HepG2 (cell line): ENCODE data around the gene MEPCE. TPM values are rescaled to one million over a fixed set of nuclear protein-coding genes. Genes with fewer than 3 reads are reported as not detected.

Experiments
- ELF4 ChIP-seq: sonication (generic); formaldehyde crosslinking; IDR thresholded peaks from 2 replicates; pipeline ENCODE4 v1.5.0; 2020; ENCODE audit warnings: missing genetic modification reagents, mild to moderate bottlenecking, moderate library complexity, borderline replicate concordance
- FOXP1 ChIP-seq, 2 experiments: fragments of 450-650 bp in 1 of 2; IDR thresholded peaks; 2 replicates each; pipeline ENCODE4 v1.6.1; 2017 to 2018; ENCODE audit warnings: antibody characterized with exemption in 1 of 2
- KAT2B ChIP-seq: fragments of 150-350 bp; IDR thresholded peaks from 2 replicates; pipeline ENCODE4 v1.6.1; 2014; ENCODE audit warnings: low read depth, low read length, borderline replicate concordance
- KLF9 ChIP-seq: IDR thresholded peaks from 2 replicates; pipeline ENCODE4 v1.6.1; 2016; ENCODE audit warnings: low read depth
- MEIS2 ChIP-seq: sonication (generic); formaldehyde crosslinking; IDR thresholded peaks from 2 replicates; pipeline ENCODE4 v1.9.0; 2021; ENCODE audit warnings: mild to moderate bottlenecking, missing genetic modification reagents
- NKX3-1 ChIP-seq: sonication (generic); formaldehyde crosslinking; IDR thresholded peaks from 2 replicates; pipeline ENCODE4 v1.5.0; 2020; ENCODE audit warnings: missing genetic modification reagents
- RBM39 ChIP-seq: fragments of 200-400 bp; formaldehyde crosslinking; IDR thresholded peaks from one replicate; pipeline ENCODE4 v1.6.1; 2018; ENCODE audit warnings: antibody characterized with exemption, mild to moderate bottlenecking, low read depth, low read length; ENCODE audit not compliant: poor library complexity, severe bottlenecking
- SCMH1 ChIP-seq: sonication (generic); formaldehyde crosslinking; IDR thresholded peaks from 2 replicates; pipeline ENCODE4 v1.9.0; 2021; ENCODE audit warnings: missing genetic modification reagents, mild to moderate bottlenecking, borderline replicate concordance
- SOX6 ChIP-seq, 2 experiments: fragments of 450-650 bp in 1 of 2; sonication (generic) in 1 of 2; formaldehyde crosslinking in 1 of 2; IDR thresholded peaks; 2 replicates each; pipeline versions ENCODE4 v1.4.0 to v1.6.1; 2017 to 2020; ENCODE audit warnings: antibody characterized with exemption in 1 of 2, mild to moderate bottlenecking in 1 of 2, missing genetic modification reagents in 1 of 2
- TBX2 ChIP-seq: sonication (generic); formaldehyde crosslinking; IDR thresholded peaks from 2 replicates; pipeline ENCODE4 v1.5.0; 2020; ENCODE audit warnings: missing genetic modification reagents, mild to moderate bottlenecking, borderline replicate concordance
- ZFX ChIP-seq: sonication (generic); formaldehyde crosslinking; IDR thresholded peaks from 2 replicates; pipeline ENCODE4 v1.4.0; 2020; ENCODE audit warnings: mild to moderate bottlenecking, low read depth, missing genetic modification reagents, moderate library complexity
- ZNF549 ChIP-seq: sonication (generic); formaldehyde crosslinking; IDR thresholded peaks from 2 replicates; pipeline ENCODE4 v1.5.0; 2020; ENCODE audit warnings: missing genetic modification reagents
- ZNF563 ChIP-seq: sonication (generic); formaldehyde crosslinking; IDR thresholded peaks from 2 replicates; pipeline ENCODE4 v1.8.0; 2022; ENCODE audit warnings: mild to moderate bottlenecking, moderate library complexity, missing genetic modification reagents
- ZSCAN9 ChIP-seq: IDR thresholded peaks from 2 replicates; pipeline ENCODE4 v1.6.1; 2016; ENCODE audit warnings: borderline replicate concordance
- polyA plus RNA-seq, 8 experiments: library from polyadenylated mRNA; depleted of rRNA in 3 of 8; stranded (reverse) in 7 of 8; unstranded in 1 of 8; fragments of >200 nt; fragmentation: Illumina TruSeq in 4 of 8; extraction: Trizol in 4 of 8; gene quantifications; 2 replicates each; pipeline versions ENCODE4 v1.2.1 to v1.2.3, GENCODE V29; 2011 to 2016; ENCODE audit warnings: low read depth in 4 of 8, missing spikeins in 1 of 8, mixed read lengths in 1 of 8; ENCODE audit not compliant: insufficient read depth in 1 of 8
- total RNA-seq, 5 experiments: library from RNA; depleted of rRNA; stranded (reverse); fragments of >200 nt; fragmentation: Illumina TruSeq; extraction: Trizol; gene quantifications; 2 replicates each; pipeline ENCODE4 v1.2.3, GENCODE V29; 2016; ENCODE audit warnings: low read depth in 1 of 5
- TF ChIP-seq, protein P1 (sequence below): sonication (generic); formaldehyde crosslinking; IDR thresholded peaks from 2 replicates; pipeline ENCODE4 v1.8.1; 2023; ENCODE audit warnings: mild to moderate bottlenecking, missing genetic modification reagents
- TF ChIP-seq, protein P2 (sequence below): sonication (generic); formaldehyde crosslinking; IDR thresholded peaks from 2 replicates; pipeline ENCODE4 v1.4.0; 2020; ENCODE audit warnings: mild to moderate bottlenecking, missing genetic modification reagents
- TF ChIP-seq, protein P3 (sequence below): sonication (generic); formaldehyde crosslinking; IDR thresholded peaks from 2 replicates; pipeline ENCODE4 v1.4.0; 2020; ENCODE audit warnings: missing genetic modification reagents
- TF ChIP-seq, protein P4 (sequence below): sonication (generic); formaldehyde crosslinking; conservative IDR thresholded peaks from 2 replicates; pipeline ENCODE4 v1.5.0; 2020; ENCODE audit warnings: missing genetic modification reagents
- TF ChIP-seq, protein P5 (sequence below): sonication (generic); formaldehyde crosslinking; conservative IDR thresholded peaks from 2 replicates; pipeline ENCODE4 v1.4.0; 2020; ENCODE audit warnings: missing genetic modification reagents

Gene MEPCE
- total and polyA plus RNA-seq, 2 of the 13 experiments (the other 11 are each of a cell fraction or from before 2014, with no cell fraction given): 12.3 to 26.0 TPM

GRCh38 chr7:100429637-100430492, at the start of gene MEPCE (continued):
- TF ChIP-seq TBX2 (CRISPR knock-in tag) (peak; percentile 14; the same call in 1 of the 2 replicates), ELF4 (CRISPR knock-in tag) (no peak; the same call in 1 of the 2 replicates), RBM39 (peak; percentile 18), MEIS2 (CRISPR knock-in tag) (no peak; the same call in 1 of the 2 replicates), ZSCAN9 (CRISPR knock-in tag) (0 out of 2 replicates have a peak, but pooled peaks have one; percentile 6), ZFX (CRISPR knock-in tag) (peak; percentile 75; the same call in 1 of the 2 replicates), ZNF549 (CRISPR knock-in tag) (no peak), FOXP1 (IDR thresholded peaks at IDR 0.05) (no peak), FOXP1 (CRISPR knock-in tag; IDR thresholded peaks at IDR 0.05) (no peak), NKX3-1 (CRISPR knock-in tag) (no peak; the same call in 1 of the 2 replicates), ZNF563 (CRISPR knock-in tag) (no peak; the same call in 1 of the 2 replicates), KLF9 (CRISPR knock-in tag) (no peak), SOX6 (IDR thresholded peaks at IDR 0.05) (no peak), SOX6 (CRISPR knock-in tag; IDR thresholded peaks at IDR 0.05) (no peak), KAT2B (no peak), SCMH1 (CRISPR knock-in tag) (no peak)
- TF ChIP-seq, protein P1, sequence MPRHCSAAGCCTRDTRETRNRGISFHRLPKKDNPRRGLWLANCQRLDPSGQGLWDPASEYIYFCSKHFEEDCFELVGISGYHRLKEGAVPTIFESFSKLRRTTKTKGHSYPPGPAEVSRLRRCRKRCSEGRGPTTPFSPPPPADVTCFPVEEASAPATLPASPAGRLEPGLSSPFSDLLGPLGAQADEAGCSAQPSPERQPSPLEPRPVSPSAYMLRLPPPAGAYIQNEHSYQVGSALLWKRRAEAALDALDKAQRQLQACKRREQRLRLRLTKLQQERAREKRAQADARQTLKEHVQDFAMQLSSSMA: no peak
- TF ChIP-seq, protein P2, sequence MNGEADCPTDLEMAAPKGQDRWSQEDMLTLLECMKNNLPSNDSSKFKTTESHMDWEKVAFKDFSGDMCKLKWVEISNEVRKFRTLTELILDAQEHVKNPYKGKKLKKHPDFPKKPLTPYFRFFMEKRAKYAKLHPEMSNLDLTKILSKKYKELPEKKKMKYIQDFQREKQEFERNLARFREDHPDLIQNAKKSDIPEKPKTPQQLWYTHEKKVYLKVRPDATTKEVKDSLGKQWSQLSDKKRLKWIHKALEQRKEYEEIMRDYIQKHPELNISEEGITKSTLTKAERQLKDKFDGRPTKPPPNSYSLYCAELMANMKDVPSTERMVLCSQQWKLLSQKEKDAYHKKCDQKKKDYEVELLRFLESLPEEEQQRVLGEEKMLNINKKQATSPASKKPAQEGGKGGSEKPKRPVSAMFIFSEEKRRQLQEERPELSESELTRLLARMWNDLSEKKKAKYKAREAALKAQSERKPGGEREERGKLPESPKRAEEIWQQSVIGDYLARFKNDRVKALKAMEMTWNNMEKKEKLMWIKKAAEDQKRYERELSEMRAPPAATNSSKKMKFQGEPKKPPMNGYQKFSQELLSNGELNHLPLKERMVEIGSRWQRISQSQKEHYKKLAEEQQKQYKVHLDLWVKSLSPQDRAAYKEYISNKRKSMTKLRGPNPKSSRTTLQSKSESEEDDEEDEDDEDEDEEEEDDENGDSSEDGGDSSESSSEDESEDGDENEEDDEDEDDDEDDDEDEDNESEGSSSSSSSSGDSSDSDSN (CRISPR knock-in tag): peak; percentile 58; the same call in 1 of the 2 replicates
- TF ChIP-seq, protein P3, sequence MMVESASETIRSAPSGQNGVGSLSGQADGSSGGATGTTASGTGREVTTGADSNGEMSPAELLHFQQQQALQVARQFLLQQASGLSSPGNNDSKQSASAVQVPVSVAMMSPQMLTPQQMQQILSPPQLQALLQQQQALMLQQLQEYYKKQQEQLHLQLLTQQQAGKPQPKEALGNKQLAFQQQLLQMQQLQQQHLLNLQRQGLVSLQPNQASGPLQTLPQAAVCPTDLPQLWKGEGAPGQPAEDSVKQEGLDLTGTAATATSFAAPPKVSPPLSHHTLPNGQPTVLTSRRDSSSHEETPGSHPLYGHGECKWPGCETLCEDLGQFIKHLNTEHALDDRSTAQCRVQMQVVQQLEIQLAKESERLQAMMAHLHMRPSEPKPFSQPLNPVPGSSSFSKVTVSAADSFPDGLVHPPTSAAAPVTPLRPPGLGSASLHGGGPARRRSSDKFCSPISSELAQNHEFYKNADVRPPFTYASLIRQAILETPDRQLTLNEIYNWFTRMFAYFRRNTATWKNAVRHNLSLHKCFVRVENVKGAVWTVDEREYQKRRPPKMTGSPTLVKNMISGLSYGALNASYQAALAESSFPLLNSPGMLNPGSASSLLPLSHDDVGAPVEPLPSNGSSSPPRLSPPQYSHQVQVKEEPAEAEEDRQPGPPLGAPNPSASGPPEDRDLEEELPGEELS (CRISPR knock-in tag): no peak
- TF ChIP-seq, protein P4, sequence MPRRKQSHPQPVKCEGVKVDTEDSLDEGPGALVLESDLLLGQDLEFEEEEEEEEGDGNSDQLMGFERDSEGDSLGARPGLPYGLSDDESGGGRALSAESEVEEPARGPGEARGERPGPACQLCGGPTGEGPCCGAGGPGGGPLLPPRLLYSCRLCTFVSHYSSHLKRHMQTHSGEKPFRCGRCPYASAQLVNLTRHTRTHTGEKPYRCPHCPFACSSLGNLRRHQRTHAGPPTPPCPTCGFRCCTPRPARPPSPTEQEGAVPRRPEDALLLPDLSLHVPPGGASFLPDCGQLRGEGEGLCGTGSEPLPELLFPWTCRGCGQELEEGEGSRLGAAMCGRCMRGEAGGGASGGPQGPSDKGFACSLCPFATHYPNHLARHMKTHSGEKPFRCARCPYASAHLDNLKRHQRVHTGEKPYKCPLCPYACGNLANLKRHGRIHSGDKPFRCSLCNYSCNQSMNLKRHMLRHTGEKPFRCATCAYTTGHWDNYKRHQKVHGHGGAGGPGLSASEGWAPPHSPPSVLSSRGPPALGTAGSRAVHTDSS (CRISPR knock-in tag): no peak
- TF ChIP-seq, protein P5, sequence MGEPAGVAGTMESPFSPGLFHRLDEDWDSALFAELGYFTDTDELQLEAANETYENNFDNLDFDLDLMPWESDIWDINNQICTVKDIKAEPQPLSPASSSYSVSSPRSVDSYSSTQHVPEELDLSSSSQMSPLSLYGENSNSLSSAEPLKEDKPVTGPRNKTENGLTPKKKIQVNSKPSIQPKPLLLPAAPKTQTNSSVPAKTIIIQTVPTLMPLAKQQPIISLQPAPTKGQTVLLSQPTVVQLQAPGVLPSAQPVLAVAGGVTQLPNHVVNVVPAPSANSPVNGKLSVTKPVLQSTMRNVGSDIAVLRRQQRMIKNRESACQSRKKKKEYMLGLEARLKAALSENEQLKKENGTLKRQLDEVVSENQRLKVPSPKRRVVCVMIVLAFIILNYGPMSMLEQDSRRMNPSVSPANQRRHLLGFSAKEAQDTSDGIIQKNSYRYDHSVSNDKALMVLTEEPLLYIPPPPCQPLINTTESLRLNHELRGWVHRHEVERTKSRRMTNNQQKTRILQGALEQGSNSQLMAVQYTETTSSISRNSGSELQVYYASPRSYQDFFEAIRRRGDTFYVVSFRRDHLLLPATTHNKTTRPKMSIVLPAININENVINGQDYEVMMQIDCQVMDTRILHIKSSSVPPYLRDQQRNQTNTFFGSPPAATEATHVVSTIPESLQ (CRISPR knock-in tag): no peak
